ENCODE results near the gene FAM20C. TPM values are rescaled to one million over a fixed set of nuclear protein-coding genes. Genes with fewer than 3 reads are reported as not detected.

The FAM20C gene
- total and polyA plus RNA-seq, 2 donors (not counting 3 experiments of a cell fraction or from before 2014, with no cell fraction given), result 14.2 to 34.5 TPM

DNA sequence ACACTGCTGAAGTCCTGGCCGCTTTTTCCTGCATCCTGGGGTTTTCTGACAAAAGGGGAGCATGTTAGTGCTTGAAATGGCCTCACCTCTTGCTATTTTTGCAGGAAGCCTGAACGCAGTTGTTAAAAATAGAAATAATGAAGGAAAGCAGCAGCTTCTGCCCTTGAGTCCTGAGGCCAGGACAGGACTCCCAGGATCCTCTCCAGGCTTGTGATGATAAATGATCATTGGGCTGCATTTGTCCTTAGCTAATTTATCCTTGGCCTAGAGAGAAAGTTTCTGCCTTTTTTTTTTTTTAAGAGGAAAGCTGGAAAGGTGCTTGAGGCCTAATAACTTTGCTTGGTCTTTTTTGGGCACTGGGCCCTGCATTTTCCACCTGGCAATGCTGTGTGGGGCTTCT, 17.7 kb upstream of the FAM20C start:
- DNase-seq (ENCODE audit: low read depth, low spot score), result no peak
- Histone ChIP-seq H2AFZ (ENCODE audit: low read depth, low read length) (no peak overlapping the region), H3K27me3 (ENCODE audit: control insufficient read depth in 2 of 2, insufficient read depth in 2 of 2, low read length in 2 of 2) (no peaks in the 10 kb centered on the region), H3K4me2 (ENCODE audit: insufficient read depth, low read length) (no peak overlapping the region), H3K4me3 (replicated peaks in 1 of 3; ENCODE audit: insufficient read depth in 1 of 3, low read depth in 1 of 3, low read length in 3 of 3) (no peak overlapping the region), H3K4me1 (ENCODE audit: control insufficient read depth, extremely low read depth, insufficient read depth, low read length) (no peaks in the 10 kb centered on the region), H3K79me2 (ENCODE audit: control insufficient read depth, insufficient read depth, low read length) (no peaks in the 10 kb centered on the region), H3K36me3 (ENCODE audit: control insufficient read depth in 2 of 2, extremely low read depth in 1 of 2, insufficient read depth in 2 of 2, low read length in 2 of 2) (no peaks in the 10 kb centered on the region), H3K9me1 (replicated peaks; ENCODE audit: control insufficient read depth, extremely low read depth, insufficient read depth, low read length) (no peaks in the 10 kb centered on the region), H3K27ac (ENCODE audit: insufficient read depth, low read depth, low read length) (no peak overlapping the region), H3K9ac (replicated peaks; ENCODE audit: extremely low read depth, insufficient read depth, low read length) (no peak overlapping the region), H3K9me3 (replicated peaks; ENCODE audit: control insufficient read depth, insufficient read depth, low read length) (no peaks in the 10 kb centered on the region), H4K20me1 (replicated peaks; ENCODE audit: control insufficient read depth, extremely low read depth, insufficient read depth, low read length) (no peaks in the 10 kb centered on the region)
- intact Hi-C loops (cut with micrococcal nuclease), result no loop called here
- CTCF ChIA-PET, result interaction anchor here (1.4 kb wide), 1 partner anchor 17 kb away, joined by 3 read pairs; no protein-coding TSS in a partner anchor
- POLR2A ChIA-PET, result no interaction called here
- dilution Hi-C loops (cut with MboI; ENCODE audit: extremely low pct_ligation_motif_present, low sequenced_read_pairs), result no loop called here
- no peak for TF ChIP-seq GATA2 (IDR thresholded peaks at IDR 0.05; ENCODE audit: insufficient read depth, insufficient read length, low read depth, low read length)
- TF ChIP-seq MYC (IDR thresholded peaks at IDR 0.05; ENCODE audit: low read depth, low read length), result no peak
- no peak for TF ChIP-seq FOS (IDR thresholded peaks at IDR 0.05; ENCODE audit: borderline replicate concordance, insufficient read depth, low read length)
- TF ChIP-seq POLR2AphosphoS5 (IDR thresholded peaks at IDR 0.05; ENCODE audit: insufficient read depth, low read depth, low read length), result no peak
- TF ChIP-seq EZH2 (IDR thresholded peaks at IDR 0.05; ENCODE audit: borderline replicate concordance, low read depth, low read length, severe bottlenecking), result no peak
- no peak for TF ChIP-seq POLR2A (IDR thresholded peaks at IDR 0.05; ENCODE audit: low read depth, low read length)
- TF ChIP-seq, protein P1, sequence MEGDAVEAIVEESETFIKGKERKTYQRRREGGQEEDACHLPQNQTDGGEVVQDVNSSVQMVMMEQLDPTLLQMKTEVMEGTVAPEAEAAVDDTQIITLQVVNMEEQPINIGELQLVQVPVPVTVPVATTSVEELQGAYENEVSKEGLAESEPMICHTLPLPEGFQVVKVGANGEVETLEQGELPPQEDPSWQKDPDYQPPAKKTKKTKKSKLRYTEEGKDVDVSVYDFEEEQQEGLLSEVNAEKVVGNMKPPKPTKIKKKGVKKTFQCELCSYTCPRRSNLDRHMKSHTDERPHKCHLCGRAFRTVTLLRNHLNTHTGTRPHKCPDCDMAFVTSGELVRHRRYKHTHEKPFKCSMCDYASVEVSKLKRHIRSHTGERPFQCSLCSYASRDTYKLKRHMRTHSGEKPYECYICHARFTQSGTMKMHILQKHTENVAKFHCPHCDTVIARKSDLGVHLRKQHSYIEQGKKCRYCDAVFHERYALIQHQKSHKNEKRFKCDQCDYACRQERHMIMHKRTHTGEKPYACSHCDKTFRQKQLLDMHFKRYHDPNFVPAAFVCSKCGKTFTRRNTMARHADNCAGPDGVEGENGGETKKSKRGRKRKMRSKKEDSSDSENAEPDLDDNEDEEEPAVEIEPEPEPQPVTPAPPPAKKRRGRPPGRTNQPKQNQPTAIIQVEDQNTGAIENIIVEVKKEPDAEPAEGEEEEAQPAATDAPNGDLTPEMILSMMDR (IDR thresholded peaks at IDR 0.05; ENCODE audit: extremely low read depth in 1 of 2, insufficient read depth in 1 of 2, low read depth in 1 of 2, low read length in 2 of 2), result no peak
- TF ChIP-seq, protein P2, sequence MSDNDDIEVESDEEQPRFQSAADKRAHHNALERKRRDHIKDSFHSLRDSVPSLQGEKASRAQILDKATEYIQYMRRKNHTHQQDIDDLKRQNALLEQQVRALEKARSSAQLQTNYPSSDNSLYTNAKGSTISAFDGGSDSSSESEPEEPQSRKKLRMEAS (IDR thresholded peaks at IDR 0.05; ENCODE audit: insufficient read depth, insufficient read length), result no peak
- TF ChIP-seq JUN (IDR thresholded peaks at IDR 0.05; ENCODE audit: borderline replicate concordance, insufficient read depth, insufficient read length, low read depth), result no peak
- no peak for FAIRE-seq
- no TSS peak for BruUV-seq (replicated peaks)
